ENCODE measurements around the gene IRF2. TPM values are rescaled to one million over a fixed set of nuclear protein-coding genes. Genes with fewer than 3 reads are reported as not detected.
A peak's percentile ranks its signal among the peaks of the same experiment; 100 is the strongest.
"Not testable (repeated sequence)": the region's sequence is repeated elsewhere in the genome, so short reads cannot be mapped to it uniquely, and the experiment has no call there.

Gene IRF2
- total RNA-seq, 1 experiment from 2014 or later, result 6.1 TPM

GRCh38 chr4:184357165-184357564 is 117.2 kb downstream of the IRF2 start:
- Histone ChIP-seq H3K27me3 (no peaks in the 10 kb centered on the region), H3K9me3 (replicated peaks) (no peaks in the 10 kb centered on the region), H3K4me1 (peaks cover 18% of the 10 kb centered on the region), H3K4me3 (no peak overlapping the region), H3K27ac (no peak overlapping the region), H3K36me3 (no peaks in the 10 kb centered on the region)
- no peak for DNase-seq

DNA sequence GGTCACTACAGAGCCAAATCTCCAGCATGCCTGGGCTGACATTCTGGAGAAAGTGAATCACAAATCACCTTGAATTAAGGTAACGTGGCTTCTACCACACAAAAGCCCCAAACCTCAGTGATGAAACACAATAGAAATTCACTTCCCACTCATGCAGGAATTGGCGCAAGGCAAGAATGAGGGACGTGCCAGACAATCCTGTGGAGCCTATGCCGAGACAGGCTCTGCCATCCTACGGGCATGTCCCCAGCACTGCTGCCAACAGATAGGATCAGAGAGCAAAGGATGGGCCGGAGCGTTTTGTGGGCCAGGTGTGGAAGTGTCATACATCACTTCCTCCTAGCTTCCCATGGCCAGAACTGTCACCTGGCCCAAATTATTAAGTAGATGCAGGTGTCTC is 118.0 kb downstream of the IRF2 start:
- H3K9me3 ChIP-seq (replicated peaks), result no peaks in the 10 kb centered on the region
- H3K36me3 ChIP-seq, result no peaks in the 10 kb centered on the region
- H3K27me3 ChIP-seq, result no peaks in the 10 kb centered on the region
- H3K27ac ChIP-seq, result no peak overlapping the region
- no peak for DNase-seq
- H3K4me1 ChIP-seq, result peaks cover 18% of the 10 kb centered on the region
- H3K4me3 ChIP-seq, result no peak overlapping the region

DNA sequence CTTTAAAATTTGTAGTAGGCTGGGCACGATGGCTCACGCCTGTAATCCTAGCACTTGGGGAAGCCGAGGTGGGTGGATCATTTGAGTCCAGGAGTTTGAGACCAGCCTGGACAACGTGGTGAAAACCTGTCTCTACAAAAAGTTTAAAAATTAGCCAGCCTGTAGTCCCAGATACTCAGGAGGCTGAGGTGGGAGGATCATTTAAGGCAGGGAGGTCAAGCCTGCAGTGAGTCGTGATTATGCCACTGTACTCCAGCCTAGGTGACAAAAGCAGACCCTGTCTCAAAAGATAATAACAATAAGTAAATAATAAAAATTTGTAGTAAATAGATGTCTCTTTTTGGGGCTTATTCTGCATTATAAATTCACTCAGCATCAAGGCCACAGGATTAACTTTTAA is 118.5 kb downstream of the IRF2 start:
- Histone ChIP-seq H3K4me1 (peaks cover 18% of the 10 kb centered on the region), H3K27ac (no peak overlapping the region), H3K36me3 (no peaks in the 10 kb centered on the region), H3K4me3 (no peak overlapping the region), H3K27me3 (no peaks in the 10 kb centered on the region), H3K9me3 (replicated peaks) (no peaks in the 10 kb centered on the region)
- DNase-seq, result no peak

DNA sequence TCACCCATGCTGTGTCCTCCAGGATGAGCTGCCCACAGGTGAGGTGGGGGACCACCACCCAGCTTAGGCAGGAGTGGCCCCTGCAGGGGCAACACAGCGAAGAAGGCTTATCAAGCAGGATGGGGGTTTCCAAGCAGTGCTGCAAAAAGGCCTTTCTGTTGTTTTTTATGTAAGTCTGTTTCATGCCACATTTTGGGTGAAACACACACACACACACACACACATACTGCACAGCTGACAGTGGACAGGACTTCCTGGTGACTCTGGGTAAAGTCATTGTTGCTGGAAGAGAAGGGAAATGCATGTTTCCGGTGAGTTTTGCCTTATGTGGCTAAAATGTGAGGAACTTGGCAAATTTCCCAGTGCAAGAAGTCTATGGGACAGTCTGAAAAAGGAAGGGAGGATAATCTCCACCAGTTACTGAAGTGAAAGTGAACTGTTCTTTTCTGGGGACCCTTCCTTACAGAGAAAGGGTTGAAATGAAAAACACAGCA is 119.2 kb downstream of the IRF2 start:
- no peak overlapping the region for H3K4me3 ChIP-seq
- DNase-seq, result peak; percentile 62 to 88
- peaks cover 18% of the 10 kb centered on the region for H3K4me1 ChIP-seq
- H3K9me3 ChIP-seq (replicated peaks), result no peaks in the 10 kb centered on the region
- H3K27ac ChIP-seq, result peak overlapping the region; percentile 18; the same call in 1 of the 2 replicates
- no peaks in the 10 kb centered on the region for H3K27me3 ChIP-seq
- no peaks in the 10 kb centered on the region for H3K36me3 ChIP-seq

- peaks cover 18% of the 10 kb centered on the region for H3K4me1 ChIP-seq
- DNase-seq, result no peak
- H3K9me3 ChIP-seq (replicated peaks), result no peaks in the 10 kb centered on the region
- H3K27me3 ChIP-seq, result no peaks in the 10 kb centered on the region
- H3K4me3 ChIP-seq, result no peak overlapping the region
- H3K27ac ChIP-seq, result no peak overlapping the region
- no peaks in the 10 kb centered on the region for H3K36me3 ChIP-seq
Measured at GRCh38 chr4:184352891-184353290, 121.5 kb downstream of the IRF2 start.

- H3K4me1 ChIP-seq, result peaks cover 18% of the 10 kb centered on the region
- no peaks in the 10 kb centered on the region for H3K9me3 ChIP-seq (replicated peaks)
- DNase-seq, result no peak
- no peak overlapping the region for H3K27ac ChIP-seq
- no peaks in the 10 kb centered on the region for H3K27me3 ChIP-seq
- no peaks in the 10 kb centered on the region for H3K36me3 ChIP-seq
- no peak overlapping the region for H3K4me3 ChIP-seq
Measured at GRCh38 chr4:184351560-184352451, 122.5 kb downstream of the IRF2 start.

DNA sequence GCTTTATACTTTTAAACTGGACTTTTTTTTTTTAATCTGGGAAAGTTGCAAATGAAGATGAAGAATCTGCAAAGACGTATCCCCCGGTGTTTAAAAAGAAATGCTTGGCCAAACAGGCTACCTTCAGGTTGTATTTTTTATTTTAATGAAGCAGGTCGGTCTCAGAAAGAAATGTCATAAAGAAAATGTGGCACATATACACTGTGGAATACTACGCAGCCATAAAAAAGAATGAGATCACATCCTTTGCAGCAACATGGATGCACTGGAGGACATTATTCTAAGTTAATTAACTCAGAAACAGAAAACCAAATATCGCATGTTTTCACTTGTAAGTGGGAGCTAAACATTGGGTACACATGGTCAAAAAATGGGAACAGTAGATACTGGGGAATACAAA is 123.4 kb downstream of the IRF2 start:
- no peaks in the 10 kb centered on the region for H3K27me3 ChIP-seq
- no peak overlapping the region for H3K4me3 ChIP-seq
- H3K9me3 ChIP-seq (replicated peaks), result no peaks in the 10 kb centered on the region
- DNase-seq, result no peak
- H3K27ac ChIP-seq, result no peak overlapping the region
- no peaks in the 10 kb centered on the region for H3K36me3 ChIP-seq
- H3K4me1 ChIP-seq, result peaks cover 18% of the 10 kb centered on the region

GRCh38 chr4:184350213-184350817 is 124.0 kb downstream of the IRF2 start:
- no peaks in the 10 kb centered on the region for H3K9me3 ChIP-seq (replicated peaks)
- H3K4me3 ChIP-seq, result no peak overlapping the region
- peaks cover 12% of the 10 kb centered on the region for H3K4me1 ChIP-seq
- H3K27me3 ChIP-seq, result no peaks in the 10 kb centered on the region
- no peaks in the 10 kb centered on the region for H3K36me3 ChIP-seq
- no peak for DNase-seq
- H3K27ac ChIP-seq, result no peak overlapping the region

DNA sequence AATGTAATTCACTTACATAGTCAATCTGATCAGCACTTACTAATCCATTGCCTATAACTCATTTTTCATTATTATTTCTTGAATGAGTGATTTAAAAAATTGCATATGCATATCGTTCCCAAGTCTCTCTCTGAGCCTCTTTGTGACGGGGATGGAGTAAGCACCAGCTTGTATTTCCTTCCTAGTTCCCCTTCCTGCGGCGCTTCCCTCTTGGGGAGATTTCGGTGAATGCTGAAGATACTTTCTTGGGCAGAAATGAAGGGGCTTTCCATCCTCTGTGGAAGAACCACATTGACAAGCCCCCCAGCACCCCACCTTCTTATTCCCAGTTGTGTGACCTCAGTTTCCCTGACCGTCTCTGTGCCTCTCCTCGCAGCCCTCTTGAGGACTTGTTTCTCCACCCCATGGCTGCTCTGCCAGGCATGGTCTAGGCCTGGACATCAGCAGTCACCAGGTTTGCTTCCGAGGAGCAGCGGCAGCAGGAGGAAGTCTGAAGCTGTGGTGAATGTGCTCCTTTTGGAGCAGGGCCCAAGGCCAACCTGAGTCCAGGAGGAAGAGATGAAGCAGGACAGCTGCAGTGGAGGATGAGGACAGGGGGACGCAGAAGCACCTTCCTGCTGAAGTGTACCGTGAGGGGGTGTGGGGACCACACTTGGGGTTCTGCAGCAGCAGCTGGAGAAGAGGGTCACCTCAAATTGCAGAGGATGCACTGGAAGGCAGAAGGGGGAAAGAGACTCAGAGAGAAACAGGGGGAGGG is 124.9 kb downstream of the IRF2 start:
- Histone ChIP-seq H3K9me3 (replicated peaks) (no peaks in the 10 kb centered on the region), H3K27me3 (no peaks in the 10 kb centered on the region), H3K27ac (no peak overlapping the region), H3K4me1 (peaks cover 5% of the 10 kb centered on the region; the same call in 1 of the 2 replicates), H3K4me3 (no peak overlapping the region), H3K36me3 (no peaks in the 10 kb centered on the region)
- DNase-seq, result no peak

DNA sequence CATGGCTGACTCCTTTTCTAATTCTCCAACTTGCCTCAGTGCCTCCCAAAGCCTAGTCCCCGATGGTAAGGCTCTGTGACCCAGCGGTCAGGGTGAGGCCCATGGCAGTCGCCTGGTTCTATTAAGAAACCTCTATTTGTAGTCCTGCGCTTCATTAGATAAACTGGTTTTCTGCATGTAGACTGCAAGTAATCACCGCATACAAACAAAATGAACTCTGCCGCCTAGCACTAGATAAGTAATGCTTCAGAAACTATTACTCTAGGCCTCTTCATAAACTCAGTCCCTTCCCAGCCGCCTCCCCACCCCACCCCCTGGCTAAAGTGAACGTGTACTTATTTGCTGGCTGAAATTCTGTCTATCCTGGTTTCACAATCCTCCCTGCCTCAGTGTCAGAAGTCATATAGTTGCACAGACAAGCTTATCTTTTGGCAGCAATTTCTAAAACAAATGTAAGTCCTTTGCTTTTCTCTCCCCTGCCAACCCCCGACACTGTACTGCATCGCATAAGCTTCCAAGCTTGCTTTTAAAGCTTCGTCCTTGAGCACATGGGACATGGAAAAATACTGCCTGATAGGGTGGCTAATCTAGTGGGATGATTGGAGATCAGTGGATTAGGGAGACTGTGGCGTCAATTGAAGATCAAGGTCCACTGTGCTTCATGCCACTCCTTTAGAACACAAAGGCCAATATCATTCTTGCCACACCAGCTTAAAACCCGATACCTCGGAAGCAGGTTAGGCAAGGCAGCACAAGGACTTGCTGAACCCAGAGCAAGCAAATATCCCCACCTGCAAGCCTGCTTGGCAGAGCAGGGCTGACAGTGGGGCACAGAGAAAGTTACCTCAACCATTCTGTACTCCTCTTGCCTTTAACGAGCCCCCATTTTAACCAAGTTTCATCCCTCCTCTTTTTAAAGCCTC is 125.8 kb downstream of the IRF2 start:
- Histone ChIP-seq H3K27ac (no peak overlapping the region), H3K4me3 (no peak overlapping the region), H3K4me1 (0 out of 2 replicates have a peak, but pooled peaks cover 2% of the 10 kb centered on the region), H3K27me3 (no peaks in the 10 kb centered on the region), H3K36me3 (no peaks in the 10 kb centered on the region), H3K9me3 (replicated peaks) (no peaks in the 10 kb centered on the region)
- DNase-seq, result no peak

DNA sequence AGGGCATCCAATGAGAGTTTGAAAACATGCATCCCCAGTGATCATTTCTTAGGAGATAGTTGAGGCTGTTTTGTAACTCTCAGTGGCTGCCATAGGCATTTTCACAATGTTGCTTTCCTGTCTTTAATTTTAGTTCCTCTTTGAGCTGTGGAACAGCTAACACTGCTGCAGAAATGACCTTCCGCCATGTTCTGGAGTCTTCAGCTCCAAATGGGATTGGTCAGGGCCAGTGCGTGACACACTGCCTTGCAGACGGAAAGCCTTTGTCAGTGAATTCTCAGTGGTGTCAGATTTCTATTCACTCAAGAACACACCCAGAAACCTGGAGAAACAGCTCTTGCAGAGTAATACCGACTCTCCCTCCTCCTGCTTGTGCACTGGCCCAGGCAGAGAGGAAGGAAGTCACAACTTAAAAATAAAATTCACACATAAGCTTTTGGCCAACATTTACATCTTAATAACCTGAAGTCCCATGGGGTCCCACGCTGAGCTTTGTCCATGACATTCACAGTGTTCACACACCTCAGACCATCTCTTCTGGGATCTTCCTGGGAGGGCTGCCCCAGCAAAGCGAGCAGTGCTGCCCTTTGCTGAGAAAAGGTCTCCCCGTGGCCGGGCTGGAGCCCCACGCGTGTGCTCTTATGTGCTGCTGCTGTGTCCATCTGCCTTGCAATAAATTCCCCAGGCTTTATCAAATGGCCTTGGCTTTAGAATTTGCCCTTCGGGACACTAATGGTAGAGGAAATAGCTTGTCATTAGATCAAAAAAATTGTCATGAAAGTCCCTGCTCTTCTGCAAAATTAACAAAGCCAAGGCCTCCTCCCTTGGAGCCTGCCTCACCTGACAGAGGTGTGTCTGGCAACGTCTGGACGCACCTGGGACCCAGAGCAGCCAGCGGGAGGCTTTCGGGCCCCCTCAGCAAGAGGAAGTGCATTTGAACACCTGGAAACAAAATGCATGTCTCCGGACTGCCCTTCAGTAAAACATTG is 126.8 kb downstream of the IRF2 start:
- no peaks in the 10 kb centered on the region for H3K27me3 ChIP-seq
- no peak overlapping the region for H3K4me3 ChIP-seq
- no peaks in the 10 kb centered on the region for H3K9me3 ChIP-seq (replicated peaks)
- no peaks in the 10 kb centered on the region for H3K4me1 ChIP-seq
- H3K36me3 ChIP-seq, result no peaks in the 10 kb centered on the region
- H3K27ac ChIP-seq, result no peak overlapping the region
- peak in 1 of 2 experiments; percentile 37 for DNase-seq

DNA sequence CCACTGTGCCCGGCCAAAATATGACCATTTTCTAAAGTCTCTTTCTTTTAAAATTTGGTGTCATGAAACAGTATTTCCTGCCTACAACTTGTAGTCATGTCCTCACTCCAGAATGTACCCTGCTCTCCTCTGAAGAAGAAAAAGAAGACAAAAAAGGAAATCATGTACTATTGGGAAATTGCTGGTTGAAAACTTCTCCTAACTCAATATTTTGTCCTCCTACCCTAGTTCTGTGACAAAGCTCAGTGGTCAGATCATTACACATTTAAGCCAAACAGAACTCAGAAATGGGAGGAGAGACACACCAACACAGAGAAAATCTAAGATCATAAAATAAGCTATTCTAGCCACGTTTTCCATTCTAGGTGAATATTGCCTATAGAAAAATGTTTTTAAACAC is 127.7 kb downstream of the IRF2 start:
- Histone ChIP-seq H3K9me3 (replicated peaks) (no peaks in the 10 kb centered on the region), H3K27me3 (no peaks in the 10 kb centered on the region), H3K36me3 (no peaks in the 10 kb centered on the region), H3K27ac (no peak overlapping the region), H3K4me3 (no peak overlapping the region), H3K4me1 (no peaks in the 10 kb centered on the region)
- no peak for DNase-seq

DNA sequence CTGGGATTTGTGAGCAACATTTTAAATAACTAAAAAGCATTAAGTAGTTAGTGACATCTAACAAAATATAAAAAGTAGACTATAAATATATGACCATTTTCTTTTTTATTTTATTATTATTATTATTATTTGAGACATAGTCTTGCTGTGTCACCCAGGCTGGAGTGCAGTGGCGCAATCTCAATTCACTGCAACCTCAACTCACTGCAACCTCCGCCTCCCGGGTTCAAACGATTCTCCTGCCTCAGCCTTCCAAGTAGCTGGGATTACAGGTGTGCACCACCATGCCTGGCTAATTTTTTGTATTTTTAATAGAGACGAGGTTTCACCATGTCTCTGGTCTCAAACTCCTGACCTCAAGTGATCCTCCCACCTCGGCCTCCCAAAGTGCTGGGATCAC is 128.1 kb downstream of the IRF2 start:
- not testable (repeated sequence) for DNase-seq; H3K27me3 ChIP-seq; H3K27ac ChIP-seq; H3K9me3 ChIP-seq (replicated peaks); H3K4me3 ChIP-seq; H3K4me1 ChIP-seq; H3K36me3 ChIP-seq
